Smooth muscle cell (in vitro differentiated cells): ENCODE data around the gene SLC3A2. TPM values are rescaled to one million over a fixed set of nuclear protein-coding genes. Genes with fewer than 3 reads are reported as not detected.

Experiments used
- DNase-seq: peaks from one replicate; lab custom pipeline; 2025; ENCODE audit not compliant: unreplicated experiment; lab: John Stamatoyannopoulos, UW
- H2AFZ ChIP-seq: fragments of 200-600 bp; sonication (generic); 2 replicates; pipeline ENCODE4 v1.6.0; 2016; ENCODE audit warnings: antibody characterized with exemption, low read depth, mild to moderate bottlenecking
- H3F3A ChIP-seq: fragments of 200-600 bp; sonication (generic); 2 replicates; pipeline ENCODE4 v1.6.0; 2017; ENCODE audit warnings: antibody characterized with exemption, low read depth
- H3K27ac ChIP-seq: fragments of 200-600 bp; sonication (generic); 2 replicates; pipeline ENCODE4 v1.5.1; 2016; ENCODE audit warnings: low read depth, mild to moderate bottlenecking
- H3K27me3 ChIP-seq: fragments of 200-600 bp; sonication (generic); 2 replicates; pipeline ENCODE4 v1.6.1; 2016; ENCODE audit warnings: low read depth, mild to moderate bottlenecking
- H3K36me3 ChIP-seq: fragments of 200-600 bp; sonication (generic); 2 replicates; pipeline ENCODE4 v1.5.1; 2016; ENCODE audit warnings: low read depth
- H3K4me1 ChIP-seq: fragments of 200-600 bp; sonication (generic); 2 replicates; pipeline ENCODE4 v1.5.1; 2016; ENCODE audit warnings: low read depth
- H3K4me2 ChIP-seq: fragments of 200-600 bp; sonication (generic); 2 replicates; pipeline ENCODE4 v1.6.0; 2016; ENCODE audit warnings: mild to moderate bottlenecking
- H3K4me3 ChIP-seq: fragments of 200-600 bp; sonication (generic); 2 replicates; pipeline ENCODE4 v1.5.1; 2016; ENCODE audit warnings: mild to moderate bottlenecking
- H3K79me2 ChIP-seq: fragments of 200-600 bp; sonication (generic); 2 replicates; pipeline ENCODE4 v1.6.0; 2016; ENCODE audit warnings: low read depth, mild to moderate bottlenecking
- H3K9ac ChIP-seq: fragments of 200-600 bp; sonication (generic); 2 replicates; pipeline ENCODE4 v1.6.0; 2016; ENCODE audit warnings: low read depth
- H3K9me3 ChIP-seq: fragments of 200-600 bp; sonication (generic); replicated peaks from 2 replicates; pipeline ENCODE4 v1.5.1; 2016; ENCODE audit warnings: low read depth
- H4K20me1 ChIP-seq: fragments of 200-600 bp; sonication (generic); 2 replicates; pipeline ENCODE4 v1.6.0; 2016; ENCODE audit warnings: low read depth
- WGBS: methylation state at CpG from one replicate; pipeline ENCODE4 v1.1.7; 2016; ENCODE audit warnings: low lambda C conversion rate; 5-methylcytosine and 5-hydroxymethylcytosine counted together
- polyA plus RNA-seq: library from polyadenylated mRNA; unstranded; fragments of >200 nt; fragmentation: Nextera tagmentation; extraction: Ambion mirVana; gene quantifications from 2 replicates; pipeline ENCODE4 v1.2.1, GENCODE V29; 2016
- total RNA-seq: library from RNA; depleted of rRNA; stranded (reverse); fragments of >200 nt; gene quantifications from 2 replicates; pipeline ENCODE4 v1.2.3, GENCODE V29; 2014
- TF ChIP-seq, protein P1 (sequence below): fragments of 200-600 bp; sonication (generic); IDR thresholded peaks from 2 replicates; pipeline ENCODE4 v1.5.1; 2017; ENCODE audit warnings: borderline replicate concordance, mild to moderate bottlenecking, antibody characterized with exemption; ENCODE audit not compliant: insufficient read depth, poor library complexity, severe bottlenecking

SLC3A2 gene
- total and polyA plus RNA-seq, 2 experiments from 2014 or later, result 179 to 181 TPM

DNA sequence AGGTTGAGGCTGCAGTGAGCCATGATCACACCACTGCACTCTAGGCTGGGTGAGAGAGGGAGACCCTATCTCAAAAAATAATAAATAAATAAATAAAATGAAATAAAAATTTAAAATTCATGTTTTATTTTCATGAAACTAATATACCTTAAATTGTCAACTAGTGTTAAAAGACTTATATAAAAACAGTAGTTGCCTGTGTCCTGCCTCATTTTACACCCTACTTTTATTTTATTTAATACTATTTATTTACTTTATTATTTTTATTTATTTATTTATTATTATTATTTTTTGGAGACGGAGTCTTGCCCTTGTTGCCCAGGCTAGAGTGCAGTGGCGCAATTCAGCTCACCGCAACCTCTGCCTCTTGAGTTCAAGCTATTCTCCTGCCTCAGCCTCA lies 36.5 kb upstream of the SLC3A2 start:
- Histone ChIP-seq H2AFZ (no peak overlapping the region), H3K4me1 (peaks cover 11% of the 10 kb centered on the region), H3K4me3 (no peak overlapping the region), H3K9me3 (no peaks in the 10 kb centered on the region), H3K9ac (no peak overlapping the region), H3K27ac (peak overlapping the region; percentile 16), H4K20me1 (no peaks in the 10 kb centered on the region), H3K4me2 (no peak overlapping the region), H3K27me3 (no peaks in the 10 kb centered on the region), H3F3A (peaks cover 29% of the 10 kb centered on the region), H3K36me3 (no peaks in the 10 kb centered on the region), H3K79me2 (peaks cover 1% of the 10 kb centered on the region)
- DNase-seq, result no peak
- TF ChIP-seq, protein P1, sequence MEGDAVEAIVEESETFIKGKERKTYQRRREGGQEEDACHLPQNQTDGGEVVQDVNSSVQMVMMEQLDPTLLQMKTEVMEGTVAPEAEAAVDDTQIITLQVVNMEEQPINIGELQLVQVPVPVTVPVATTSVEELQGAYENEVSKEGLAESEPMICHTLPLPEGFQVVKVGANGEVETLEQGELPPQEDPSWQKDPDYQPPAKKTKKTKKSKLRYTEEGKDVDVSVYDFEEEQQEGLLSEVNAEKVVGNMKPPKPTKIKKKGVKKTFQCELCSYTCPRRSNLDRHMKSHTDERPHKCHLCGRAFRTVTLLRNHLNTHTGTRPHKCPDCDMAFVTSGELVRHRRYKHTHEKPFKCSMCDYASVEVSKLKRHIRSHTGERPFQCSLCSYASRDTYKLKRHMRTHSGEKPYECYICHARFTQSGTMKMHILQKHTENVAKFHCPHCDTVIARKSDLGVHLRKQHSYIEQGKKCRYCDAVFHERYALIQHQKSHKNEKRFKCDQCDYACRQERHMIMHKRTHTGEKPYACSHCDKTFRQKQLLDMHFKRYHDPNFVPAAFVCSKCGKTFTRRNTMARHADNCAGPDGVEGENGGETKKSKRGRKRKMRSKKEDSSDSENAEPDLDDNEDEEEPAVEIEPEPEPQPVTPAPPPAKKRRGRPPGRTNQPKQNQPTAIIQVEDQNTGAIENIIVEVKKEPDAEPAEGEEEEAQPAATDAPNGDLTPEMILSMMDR, result no peak
- 94% methylated on average over 3 of the region's 3 CpGs for WGBS

GRCh38 chr11:62846177-62846576 lies 34.5 kb upstream of the SLC3A2 start:
- H3K4me1 ChIP-seq, result peaks cover 11% of the 10 kb centered on the region
- 96% methylated on average over 3 of the region's 3 CpGs for whole genome bisulfite sequencing

GRCh38 chr11:62847767-62848314 lies 32.9 kb upstream of the SLC3A2 start:
- DNase-seq, result no peak
- Histone ChIP-seq H3K79me2 (peaks cover 2% of the 10 kb centered on the region), H4K20me1 (peaks cover 14% of the 10 kb centered on the region), H3K27ac (no peak overlapping the region), H3F3A (peaks cover 31% of the 10 kb centered on the region), H3K4me2 (no peak overlapping the region), H3K4me3 (no peak overlapping the region), H3K9me3 (no peaks in the 10 kb centered on the region), H3K4me1 (peaks cover 4% of the 10 kb centered on the region), H3K27me3 (no peaks in the 10 kb centered on the region), H3K9ac (no peak overlapping the region), H3K36me3 (peaks cover 8% of the 10 kb centered on the region), H2AFZ (no peak overlapping the region)
- TF ChIP-seq, protein P1, result no peak
- 94% methylated on average over 1 of the region's 1 CpG for WGBS

More at GRCh38 chr11:62846177-62846576, 34.5 kb upstream of the SLC3A2 start:
- Histone ChIP-seq H4K20me1 (no peaks in the 10 kb centered on the region), H3K27me3 (no peaks in the 10 kb centered on the region), H3K27ac (no peak overlapping the region), H3K36me3 (no peaks in the 10 kb centered on the region), H3K9me3 (no peaks in the 10 kb centered on the region), H3F3A (peaks cover 22% of the 10 kb centered on the region), H3K9ac (no peak overlapping the region), H3K79me2 (no peaks in the 10 kb centered on the region), H3K4me2 (no peak overlapping the region), H2AFZ (no peak overlapping the region), H3K4me3 (no peak overlapping the region)
- TF ChIP-seq, protein P1, result no peak
- no peak for DNase-seq
